Activated CD4-positive, alpha-beta T cell treated with anti-CD3 and anti-CD28 coated beads, Interleukin-2, amount 50 U/mL, for 48 hours (primary cell): ENCODE results near the gene CDV3.

Experiments
- DNase-seq, 2 experiments: peaks; one replicate each; pipeline ENCODE4 v3.0.0-alpha.2; 2020

CDV3 gene

GRCh38 chr3:133608388-133608787 is 34.9 kb downstream of the CDV3 start:
- no peak for DNase-seq

- no peak for DNase-seq
These were observed 36.5 kb downstream of the CDV3 start for GRCh38 chr3:133610031-133610430.

GRCh38 chr3:133611534-133611933 is 38.0 kb downstream of the CDV3 start:
- no peak for DNase-seq

- DNase-seq = no peak
These were observed 46.7 kb downstream of the CDV3 start for GRCh38 chr3:133620066-133620784.

GRCh38 chr3:133627789-133628188 is 54.3 kb downstream of the CDV3 start:
- DNase-seq = no peak

GRCh38 chr3:133629146-133629545 is 55.7 kb downstream of the CDV3 start:
- no peak for DNase-seq

- no peak for DNase-seq
These were observed 60.0 kb downstream of the CDV3 start for GRCh38 chr3:133633439-133633838.
